ENCODE measurements around the gene MAP4K5. TPM values are rescaled to one million over a fixed set of nuclear protein-coding genes. Genes with fewer than 3 reads are reported as not detected.

Gene MAP4K5
- total RNA-seq, 1 donor from 2014 or later, result 34.1 TPM

DNA sequence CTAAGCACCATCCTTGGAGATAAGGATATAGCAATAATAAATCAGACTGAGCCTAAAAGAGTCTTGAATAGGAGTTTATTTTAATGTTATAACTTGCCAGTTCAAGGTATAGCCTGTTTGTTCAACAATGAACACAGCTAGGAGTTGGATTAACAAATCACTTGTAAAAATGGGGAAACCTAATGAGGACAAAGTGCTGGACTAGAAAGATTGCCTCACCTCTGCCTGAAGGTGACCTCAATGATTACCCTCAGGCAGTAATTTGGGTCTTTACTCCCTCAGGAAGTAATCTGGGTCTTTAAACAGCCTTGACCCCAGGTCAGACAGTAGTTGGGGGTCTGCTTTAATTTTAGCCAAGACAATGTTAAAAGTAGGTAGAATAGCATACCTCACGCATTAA lies 100.2 kb downstream of the MAP4K5 start:
- Mint-ChIP-seq H3K4me3 (no peak overlapping the region), H3K9me3 (peaks cover 3% of the 10 kb centered on the region), H3K27ac (no peak overlapping the region), H3K4me1 (no peaks in the 10 kb centered on the region), H3K27me3 (no peaks in the 10 kb centered on the region), H3K36me3 (ENCODE audit: low read depth) (peaks cover 61% of the 10 kb centered on the region)
- TF ChIP-seq, protein P1, sequence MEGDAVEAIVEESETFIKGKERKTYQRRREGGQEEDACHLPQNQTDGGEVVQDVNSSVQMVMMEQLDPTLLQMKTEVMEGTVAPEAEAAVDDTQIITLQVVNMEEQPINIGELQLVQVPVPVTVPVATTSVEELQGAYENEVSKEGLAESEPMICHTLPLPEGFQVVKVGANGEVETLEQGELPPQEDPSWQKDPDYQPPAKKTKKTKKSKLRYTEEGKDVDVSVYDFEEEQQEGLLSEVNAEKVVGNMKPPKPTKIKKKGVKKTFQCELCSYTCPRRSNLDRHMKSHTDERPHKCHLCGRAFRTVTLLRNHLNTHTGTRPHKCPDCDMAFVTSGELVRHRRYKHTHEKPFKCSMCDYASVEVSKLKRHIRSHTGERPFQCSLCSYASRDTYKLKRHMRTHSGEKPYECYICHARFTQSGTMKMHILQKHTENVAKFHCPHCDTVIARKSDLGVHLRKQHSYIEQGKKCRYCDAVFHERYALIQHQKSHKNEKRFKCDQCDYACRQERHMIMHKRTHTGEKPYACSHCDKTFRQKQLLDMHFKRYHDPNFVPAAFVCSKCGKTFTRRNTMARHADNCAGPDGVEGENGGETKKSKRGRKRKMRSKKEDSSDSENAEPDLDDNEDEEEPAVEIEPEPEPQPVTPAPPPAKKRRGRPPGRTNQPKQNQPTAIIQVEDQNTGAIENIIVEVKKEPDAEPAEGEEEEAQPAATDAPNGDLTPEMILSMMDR (IDR thresholded peaks at IDR 0.05), result no peak
- intact Hi-C loops (cut with micrococcal nuclease), result no loop called here
- ChIA-PET CTCF (no interaction called here), POLR2A (no interaction called here)
- ATAC-seq (ENCODE audit: low read depth), result no peak
- no peak for DNase-seq

DNA sequence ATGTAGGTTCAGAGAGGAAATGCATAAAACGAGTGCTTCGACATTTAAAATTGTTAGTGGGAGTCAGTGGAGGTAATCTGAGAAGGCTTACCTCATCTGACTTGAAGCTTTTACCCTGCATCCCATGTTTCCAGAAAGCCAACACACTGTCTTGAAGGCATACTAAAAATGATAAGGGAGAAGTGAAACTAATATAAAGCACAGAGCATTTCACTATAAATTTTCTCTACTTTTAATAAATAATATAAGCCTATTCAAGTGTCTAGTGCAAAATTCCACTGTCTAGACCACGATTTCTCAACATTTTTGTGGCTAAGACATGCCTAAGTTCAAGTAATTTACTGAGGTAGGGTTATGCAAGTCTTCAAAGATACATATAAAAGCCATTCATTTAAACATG lies 106.6 kb downstream of the MAP4K5 start:
- H3K9me3 Mint-ChIP-seq, result no peaks in the 10 kb centered on the region
- DNase-seq (no peak), ATAC-seq (ENCODE audit: low read depth) (no peak)
- ChIA-PET POLR2A (no interaction called here), CTCF (no interaction called here)
- H3K27ac Mint-ChIP-seq, result no peak overlapping the region
- intact Hi-C loops (cut with micrococcal nuclease), result loop anchor here (2.0 kb wide), 1 partner anchor 13 kb away; no protein-coding TSS in a partner anchor
- TF ChIP-seq, protein P1 (IDR thresholded peaks at IDR 0.05), result no peak
- H3K4me1 Mint-ChIP-seq, result peaks cover 2% of the 10 kb centered on the region
- H3K36me3 Mint-ChIP-seq (ENCODE audit: low read depth), result peaks cover 41% of the 10 kb centered on the region
- no peak overlapping the region for H3K4me3 Mint-ChIP-seq
- no peaks in the 10 kb centered on the region for H3K27me3 Mint-ChIP-seq

DNA sequence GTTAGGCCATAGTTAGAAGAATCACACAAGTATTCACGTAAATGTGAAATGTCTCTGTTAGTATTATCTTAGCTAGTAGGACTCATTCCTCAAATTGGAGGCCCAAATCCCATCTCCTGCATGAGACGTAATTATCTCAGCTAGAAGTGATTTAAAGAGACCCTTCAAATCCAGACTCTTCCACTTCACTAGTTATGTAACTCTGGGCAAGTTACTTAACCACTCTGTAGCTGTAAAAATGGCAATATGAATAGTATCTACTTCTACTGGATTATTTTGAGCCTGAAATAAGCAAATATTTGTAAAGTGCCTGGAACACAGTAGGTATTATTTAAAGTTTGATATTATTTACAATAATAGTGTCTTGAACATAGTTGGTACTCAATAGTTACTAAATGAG lies 107.3 kb downstream of the MAP4K5 start:
- DNase-seq (no peak), ATAC-seq (ENCODE audit: low read depth) (no peak)
- CTCF ChIA-PET, result no interaction called here
- intact Hi-C loops (cut with micrococcal nuclease), result loop anchor here (2.0 kb wide), 1 partner anchor 14 kb away; no protein-coding TSS in a partner anchor
- Mint-ChIP-seq H3K9me3 (no peaks in the 10 kb centered on the region), H3K27me3 (no peaks in the 10 kb centered on the region), H3K4me3 (no peak overlapping the region), H3K36me3 (ENCODE audit: low read depth) (peaks cover 48% of the 10 kb centered on the region), H3K4me1 (peaks cover 2% of the 10 kb centered on the region), H3K27ac (no peak overlapping the region)
- POLR2A ChIA-PET, result no interaction called here
- TF ChIP-seq, protein P1 (IDR thresholded peaks at IDR 0.05), result no peak

DNA sequence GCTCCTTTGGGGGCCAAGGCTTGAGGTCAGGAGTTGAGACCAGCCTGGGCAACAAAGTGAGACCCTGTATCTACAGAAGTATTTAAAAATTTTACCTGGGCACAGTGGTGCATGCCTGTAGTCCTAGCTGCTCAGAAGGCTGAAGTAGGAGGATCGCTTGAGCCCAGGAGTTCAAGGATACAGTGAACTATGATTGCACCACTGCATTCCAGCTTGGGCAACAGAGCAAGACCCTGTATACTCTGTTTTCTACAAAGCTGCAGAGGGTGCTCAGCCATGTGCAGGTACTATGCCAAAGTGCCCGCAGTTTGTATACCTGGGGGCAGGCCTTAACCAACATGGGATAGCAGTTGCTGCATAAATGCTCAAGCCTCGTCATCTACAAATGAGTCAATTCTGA lies 108.8 kb downstream of the MAP4K5 start:
- intact Hi-C loops (cut with micrococcal nuclease), result no loop called here
- no peak for DNase-seq
- no peak overlapping the region for H3K27ac Mint-ChIP-seq
- H3K4me1 Mint-ChIP-seq, result peaks cover 2% of the 10 kb centered on the region
- no peaks in the 10 kb centered on the region for H3K9me3 Mint-ChIP-seq
- no peak overlapping the region for H3K4me3 Mint-ChIP-seq
- peaks cover 55% of the 10 kb centered on the region for H3K36me3 Mint-ChIP-seq (ENCODE audit: low read depth)
- TF ChIP-seq, protein P1 (IDR thresholded peaks at IDR 0.05), result no peak
- no peaks in the 10 kb centered on the region for H3K27me3 Mint-ChIP-seq
- ChIA-PET POLR2A (interaction anchor here (0.9 kb wide), 1 partner anchor 110 kb away, joined by 5 read pairs; no protein-coding TSS in a partner anchor), CTCF (interaction anchor here (0.9 kb wide), 1 partner anchor 106 kb away, joined by 3 read pairs; no protein-coding TSS in a partner anchor)
- no peak for ATAC-seq (ENCODE audit: low read depth)

DNA sequence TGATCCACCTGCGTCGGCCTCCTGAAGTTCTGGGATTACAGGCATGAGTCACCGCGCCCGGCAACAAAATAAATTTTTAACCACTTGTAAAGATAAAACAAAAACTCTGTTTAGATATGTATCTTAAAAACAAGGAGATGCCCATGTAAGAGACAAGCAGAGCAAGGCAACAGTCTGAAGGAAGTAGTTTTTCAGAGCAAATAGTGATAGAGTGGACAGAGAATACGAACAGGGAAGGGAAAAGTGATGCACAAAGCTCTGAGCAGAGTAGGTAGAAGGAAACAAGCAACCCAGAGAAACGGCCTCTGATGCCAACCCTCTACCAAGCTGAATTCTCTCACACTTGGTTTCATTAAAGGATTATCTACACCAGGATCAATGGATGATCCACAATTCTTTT lies 110.9 kb downstream of the MAP4K5 start:
- peaks cover 2% of the 10 kb centered on the region for H3K4me1 Mint-ChIP-seq
- intact Hi-C loops (cut with micrococcal nuclease), result no loop called here
- ChIA-PET POLR2A (no interaction called here), CTCF (no interaction called here)
- no peaks in the 10 kb centered on the region for H3K27me3 Mint-ChIP-seq
- H3K27ac Mint-ChIP-seq, result no peak overlapping the region
- TF ChIP-seq, protein P1 (IDR thresholded peaks at IDR 0.05), result no peak
- peaks cover 63% of the 10 kb centered on the region for H3K36me3 Mint-ChIP-seq (ENCODE audit: low read depth)
- DNase-seq, result no peak
- ATAC-seq (ENCODE audit: low read depth), result no peak
- H3K9me3 Mint-ChIP-seq, result no peaks in the 10 kb centered on the region
- H3K4me3 Mint-ChIP-seq, result no peak overlapping the region
